NCI-H2107 treated with DMSO at 0.1 percent for 48 hours (cell line): ENCODE measurements around the gene EFEMP2.

ENCODE experiments used
- DNase-seq: peaks from one replicate; lab custom pipeline; 2025; ENCODE audit not compliant: unreplicated experiment; lab: John Stamatoyannopoulos, UW

The EFEMP2 gene

GRCh38 chr11:65885231-65885630 is 12.6 kb upstream of the EFEMP2 start:
- DNase-seq: no peak

DNA sequence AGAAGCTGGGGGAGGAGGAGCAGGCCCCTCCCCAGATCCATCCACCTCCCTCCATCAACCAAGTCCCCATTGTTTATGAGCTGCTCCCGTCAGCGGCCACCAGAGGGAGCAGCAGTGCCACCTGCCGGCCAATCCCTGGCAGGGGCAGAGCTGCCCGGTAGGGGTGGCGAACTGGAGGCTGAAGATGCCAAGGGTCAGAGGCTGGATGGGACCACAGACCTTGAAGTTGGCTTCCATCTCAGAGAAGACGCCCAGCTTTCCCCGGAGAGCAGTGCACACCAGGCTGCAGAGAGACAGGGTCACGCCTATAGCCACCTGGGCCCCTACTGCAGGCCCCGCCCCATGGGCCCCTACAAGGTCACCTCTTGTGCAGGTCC is 12.1 kb upstream of the EFEMP2 start:
- peak; percentile 60 for DNase-seq

DNA sequence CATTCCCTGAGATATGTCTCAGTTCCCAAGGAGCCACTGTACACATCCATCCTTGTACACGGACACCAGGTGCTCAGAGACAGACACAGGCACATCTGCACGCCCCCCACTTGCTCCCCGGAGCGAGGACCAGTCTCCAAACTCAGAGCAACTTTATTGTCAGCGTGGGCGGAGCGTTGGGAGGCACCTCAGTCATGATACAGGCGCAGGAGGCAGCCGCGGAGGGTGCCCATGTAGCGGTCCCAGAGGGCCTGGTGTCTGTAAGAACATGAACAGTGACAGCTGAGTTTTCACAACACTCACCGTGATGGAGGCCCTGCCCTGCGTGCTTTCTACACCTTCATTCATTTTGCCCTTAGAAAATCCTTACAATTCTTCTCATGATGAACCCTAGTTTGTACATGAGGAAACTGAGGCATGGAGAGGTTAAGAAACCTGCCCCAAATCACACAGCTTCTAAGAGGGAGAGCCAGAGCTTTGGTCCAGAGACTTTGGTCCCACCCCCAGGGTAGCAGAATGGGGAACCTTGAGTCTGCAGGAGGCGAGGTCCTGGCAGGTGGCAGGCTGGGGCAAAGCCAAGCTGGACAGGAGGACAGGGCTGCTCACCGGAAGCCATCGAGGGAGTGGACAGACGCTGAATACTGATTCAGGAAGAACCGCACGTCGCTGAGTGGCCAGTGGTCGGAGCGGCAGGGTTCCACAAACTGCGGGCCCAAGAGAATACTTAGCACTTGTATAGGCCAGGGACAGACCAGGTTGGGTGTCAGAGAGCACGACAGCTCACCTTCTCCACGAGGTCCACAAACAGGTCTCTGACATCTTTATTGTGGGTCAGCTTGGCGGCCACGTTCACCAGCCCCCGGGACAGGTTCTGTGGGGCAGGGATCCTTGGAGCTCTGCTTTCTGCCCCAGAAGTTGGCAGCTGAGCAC is 11.5 kb upstream of the EFEMP2 start:
- no peak for DNase-seq

DNA sequence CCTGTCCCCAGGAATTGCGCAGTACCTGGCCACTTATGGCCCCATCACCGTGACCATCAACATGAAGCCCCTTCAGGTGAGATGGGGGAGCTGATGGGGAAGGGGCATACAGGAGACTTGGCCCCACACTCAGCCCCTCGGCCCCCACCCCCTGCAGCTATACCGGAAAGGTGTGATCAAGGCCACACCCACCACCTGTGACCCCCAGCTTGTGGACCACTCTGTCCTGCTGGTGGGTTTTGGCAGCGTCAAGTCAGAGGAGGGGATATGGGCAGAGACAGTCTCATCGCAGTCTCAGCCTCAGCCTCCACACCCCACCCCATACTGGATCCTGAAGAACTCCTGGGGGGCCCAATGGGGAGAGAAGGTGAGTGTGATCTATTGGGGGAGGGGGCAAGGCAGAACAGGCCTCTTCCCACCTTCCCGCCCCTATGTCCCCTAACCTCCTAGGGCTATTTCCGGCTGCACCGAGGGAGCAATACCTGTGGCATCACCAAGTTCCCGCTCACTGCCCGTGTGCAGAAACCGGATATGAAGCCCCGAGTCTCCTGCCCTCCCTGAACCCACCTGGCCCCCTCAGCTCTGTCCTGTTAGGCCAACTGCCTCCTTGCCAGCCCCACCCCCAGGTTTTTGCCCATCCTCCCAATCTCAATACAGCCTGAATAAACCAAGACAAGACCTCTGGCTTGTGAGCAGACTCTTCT is 10.6 kb upstream of the EFEMP2 start:
- no peak for DNase-seq

- no peak for DNase-seq
These were observed 9.8 kb upstream of the EFEMP2 start for GRCh38 chr11:65882120-65883057.

GRCh38 chr11:65880844-65881421 is 8.3 kb upstream of the EFEMP2 start:
- no peak for DNase-seq

DNA sequence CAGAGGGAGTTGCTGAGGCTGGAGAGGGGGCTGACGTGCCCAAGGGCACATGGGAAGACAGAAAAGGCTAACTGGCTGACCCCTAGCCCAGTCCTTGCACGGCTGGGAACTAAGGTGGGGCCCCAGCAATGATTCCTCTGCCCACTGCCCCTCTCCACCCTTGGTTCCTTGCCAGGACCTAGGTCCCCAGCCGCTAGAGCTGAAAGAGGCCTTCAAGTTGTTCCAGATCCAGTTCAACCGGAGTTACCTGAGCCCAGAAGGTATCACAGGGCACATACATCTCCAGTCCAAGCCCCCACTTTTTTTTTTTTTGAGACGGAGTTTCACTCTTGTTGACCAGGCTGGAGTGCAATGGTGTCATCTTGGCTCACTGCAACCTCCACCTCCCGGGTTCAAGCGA is 7.4 kb upstream of the EFEMP2 start:
- DNase-seq: no peak

DNA sequence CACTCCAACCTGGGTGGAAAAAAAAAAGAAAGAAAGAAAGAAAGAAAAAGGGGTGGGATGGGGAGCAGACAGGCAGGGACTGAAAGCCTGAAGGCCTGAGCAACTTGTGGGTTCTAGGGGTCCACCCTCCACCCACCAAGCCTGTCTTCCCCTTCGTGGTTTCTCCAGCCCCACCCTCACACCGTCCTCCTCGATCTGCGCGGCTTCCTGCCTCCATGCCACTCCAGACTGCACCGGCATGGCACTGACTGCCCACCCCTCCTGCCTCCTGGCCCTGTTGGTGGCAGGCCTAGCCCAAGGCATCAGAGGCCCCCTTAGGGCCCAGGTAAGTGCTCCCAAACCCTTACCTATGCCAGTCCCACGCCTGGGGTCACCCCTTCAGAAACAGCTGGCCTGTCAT is 7.0 kb upstream of the EFEMP2 start, which contains the start of gene CTSW:
TSS of gene CTSW (plus strand) at position 221 of the 400 bp plus-strand sequence. CDS start at position 239, 18 bp downstream.
- no peak for DNase-seq

DNA sequence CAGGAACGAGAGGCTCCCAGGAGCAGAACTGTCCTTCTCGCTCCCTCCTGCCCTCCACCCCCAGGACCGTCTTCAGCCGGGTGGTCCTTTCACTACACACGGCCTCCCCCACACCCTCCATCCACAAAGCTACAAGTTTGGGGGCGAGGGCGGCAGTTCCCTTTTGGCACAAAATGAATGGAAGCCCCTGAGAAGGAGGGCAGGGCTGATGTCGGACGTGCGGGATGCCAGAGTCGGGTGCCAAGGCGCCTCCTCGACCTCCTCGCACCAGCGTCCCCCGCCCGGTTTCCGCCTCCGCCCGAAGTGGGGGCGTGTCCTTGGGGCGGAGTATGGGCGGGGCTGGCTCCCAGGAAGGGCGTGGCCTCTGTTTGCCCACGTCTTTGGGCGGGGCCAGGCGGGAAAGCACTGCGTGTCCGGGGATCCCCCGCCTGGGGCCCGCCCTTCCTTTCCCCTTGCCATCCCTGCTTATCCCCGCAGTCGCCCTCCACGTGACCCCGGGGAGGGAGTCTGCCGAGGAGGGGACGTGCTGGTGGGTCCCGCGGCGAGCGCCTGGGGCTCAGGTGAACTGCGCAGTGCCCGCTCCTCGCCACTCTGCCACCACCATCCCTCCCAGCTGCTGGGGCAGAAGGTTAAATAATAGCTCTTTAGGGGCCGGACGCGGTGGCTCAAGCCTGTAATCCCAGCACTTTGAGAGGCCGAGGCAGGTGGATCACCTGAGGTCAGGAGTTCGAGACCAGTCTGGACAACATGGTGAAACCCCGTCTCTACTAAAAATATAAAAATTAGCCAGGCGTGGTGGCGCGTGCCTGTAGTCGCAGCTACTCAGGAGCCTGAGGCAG is 937 bp upstream of the EFEMP2 start:
- peak; percentile 30 for DNase-seq

- no peak for DNase-seq
These were observed 620 bp downstream of the EFEMP2 start for GRCh38 chr11:65871811-65872548.

DNA sequence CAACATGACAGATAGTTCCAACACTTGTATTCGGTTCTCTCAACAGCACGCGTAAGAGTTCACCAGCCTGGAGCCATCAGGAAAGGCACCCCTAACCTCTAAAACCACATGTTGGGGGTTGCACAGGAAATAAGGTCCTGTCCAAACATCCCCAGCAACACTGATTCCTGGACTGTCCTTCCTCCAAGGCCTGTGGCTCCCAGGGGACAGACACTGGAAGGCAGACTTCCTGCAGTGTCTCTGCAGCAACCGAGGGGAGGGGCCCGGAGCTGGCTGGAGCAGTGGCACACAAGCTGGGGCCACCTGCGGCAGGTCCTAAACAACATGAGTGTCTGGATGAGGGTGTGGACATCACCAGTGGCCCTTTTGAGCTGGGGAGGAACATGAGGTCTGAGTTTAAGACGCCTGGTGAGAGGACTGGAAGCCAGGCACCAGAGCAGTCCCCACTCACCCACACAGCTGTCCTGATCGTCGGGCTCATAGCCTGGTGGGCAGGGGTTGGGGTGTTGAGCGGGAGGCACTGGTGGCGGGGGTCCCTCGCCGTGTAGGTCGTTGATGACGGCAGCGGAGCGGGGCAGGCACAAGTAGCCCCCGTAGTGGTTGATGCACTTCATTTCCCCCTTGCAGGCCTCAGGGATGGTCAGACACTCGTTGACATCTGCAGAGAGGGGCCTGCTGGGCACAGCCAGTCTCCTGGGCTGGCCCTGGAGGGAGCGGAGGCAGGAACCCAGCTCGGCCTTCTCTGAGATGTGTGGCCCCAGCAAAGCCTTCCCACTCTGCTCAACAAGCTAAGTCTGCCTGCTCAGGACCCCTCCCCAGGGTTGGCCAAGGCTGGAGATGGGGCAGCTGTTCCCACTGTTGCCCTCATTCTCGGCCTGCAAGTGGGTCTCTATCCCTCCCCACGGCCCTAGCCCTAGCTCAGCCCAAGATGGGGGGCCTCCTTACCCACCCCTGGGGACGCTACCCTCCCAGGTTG is 1.6 kb downstream of the EFEMP2 start:
- no peak for DNase-seq

GRCh38 chr11:65870307-65870658 is 2.3 kb downstream of the EFEMP2 start:
- DNase-seq: no peak

DNA sequence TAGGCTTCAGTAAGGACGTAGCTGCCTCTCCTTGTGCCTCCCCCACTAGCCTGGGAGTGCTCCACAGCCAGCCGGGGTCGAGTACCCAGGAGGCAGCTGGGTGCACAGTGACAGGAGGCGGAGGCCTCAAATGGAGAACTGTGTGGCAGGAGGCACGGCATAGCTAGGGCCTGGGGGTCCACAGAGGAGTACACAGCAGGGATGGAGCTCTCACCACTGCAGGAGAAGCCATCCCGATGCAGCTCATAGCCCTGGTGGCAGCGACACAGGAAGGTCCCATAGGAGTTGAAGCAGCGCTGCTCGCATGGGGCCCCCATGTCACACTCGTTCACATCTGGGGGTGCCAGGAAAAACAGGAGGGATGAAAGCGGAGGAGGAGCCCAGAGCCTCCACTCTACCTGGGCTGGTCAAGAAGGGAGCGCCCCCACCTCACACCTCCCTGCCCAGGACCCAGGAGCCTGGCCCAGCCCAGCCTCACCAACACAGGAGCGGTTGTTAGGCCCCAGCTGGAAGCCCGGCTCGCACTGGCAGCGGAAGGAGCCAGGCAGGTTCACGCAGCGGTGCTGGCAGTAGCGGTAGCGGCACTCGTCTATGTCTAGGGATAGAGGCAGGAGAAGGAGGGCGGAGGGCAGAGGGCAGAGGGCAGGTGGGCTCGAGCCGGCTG is 2.8 kb downstream of the EFEMP2 start:
- DNase-seq: no peak

DNA sequence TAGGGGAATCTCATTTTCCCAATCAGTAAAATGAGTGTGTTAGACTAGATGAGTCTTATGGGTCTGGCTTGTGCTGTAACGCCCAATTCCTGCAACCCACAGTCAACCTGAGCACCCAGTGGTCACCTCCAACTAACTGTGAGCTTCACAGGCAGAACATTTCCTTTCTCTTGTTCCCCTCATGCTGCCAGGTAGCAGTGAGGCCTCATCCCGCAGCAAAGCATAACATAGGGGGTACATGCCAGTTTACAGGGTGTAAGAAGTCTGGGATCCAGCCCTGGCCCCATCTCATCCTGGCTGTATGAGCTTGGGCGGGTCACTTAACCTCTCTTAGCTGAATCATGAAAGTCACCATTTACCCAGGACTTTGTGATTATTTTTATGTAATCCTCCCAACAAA is 3.7 kb downstream of the EFEMP2 start:
- no peak for DNase-seq

DNA sequence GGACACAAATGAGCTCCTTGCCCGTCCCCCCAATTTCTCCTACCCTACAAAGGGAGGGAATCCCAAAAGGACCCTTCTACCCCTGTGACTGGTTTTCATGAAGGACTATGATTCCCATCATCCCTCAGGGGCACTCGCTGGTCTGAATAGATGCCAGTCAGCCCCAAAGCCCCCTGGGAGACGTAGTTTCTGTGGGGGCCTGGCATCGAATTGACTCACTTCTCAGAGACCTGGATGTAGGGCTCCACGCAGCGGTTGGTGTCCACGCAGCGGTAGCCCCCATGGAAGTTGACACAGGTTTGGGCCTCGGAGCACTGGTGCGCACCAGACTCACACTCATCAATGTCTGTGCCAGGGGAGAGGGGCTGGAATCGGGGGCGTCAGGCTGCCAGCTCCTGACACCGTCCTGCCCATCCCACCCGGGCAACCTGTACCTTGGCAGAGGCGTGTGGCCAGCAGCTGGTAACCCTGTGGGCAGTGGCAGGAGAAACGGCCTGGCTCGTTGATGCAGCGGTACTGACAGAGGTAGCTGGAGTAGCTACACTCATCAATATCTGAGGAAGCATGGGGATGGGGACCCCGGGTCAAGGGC is 4.4 kb downstream of the EFEMP2 start:
- DNase-seq: no peak

DNA sequence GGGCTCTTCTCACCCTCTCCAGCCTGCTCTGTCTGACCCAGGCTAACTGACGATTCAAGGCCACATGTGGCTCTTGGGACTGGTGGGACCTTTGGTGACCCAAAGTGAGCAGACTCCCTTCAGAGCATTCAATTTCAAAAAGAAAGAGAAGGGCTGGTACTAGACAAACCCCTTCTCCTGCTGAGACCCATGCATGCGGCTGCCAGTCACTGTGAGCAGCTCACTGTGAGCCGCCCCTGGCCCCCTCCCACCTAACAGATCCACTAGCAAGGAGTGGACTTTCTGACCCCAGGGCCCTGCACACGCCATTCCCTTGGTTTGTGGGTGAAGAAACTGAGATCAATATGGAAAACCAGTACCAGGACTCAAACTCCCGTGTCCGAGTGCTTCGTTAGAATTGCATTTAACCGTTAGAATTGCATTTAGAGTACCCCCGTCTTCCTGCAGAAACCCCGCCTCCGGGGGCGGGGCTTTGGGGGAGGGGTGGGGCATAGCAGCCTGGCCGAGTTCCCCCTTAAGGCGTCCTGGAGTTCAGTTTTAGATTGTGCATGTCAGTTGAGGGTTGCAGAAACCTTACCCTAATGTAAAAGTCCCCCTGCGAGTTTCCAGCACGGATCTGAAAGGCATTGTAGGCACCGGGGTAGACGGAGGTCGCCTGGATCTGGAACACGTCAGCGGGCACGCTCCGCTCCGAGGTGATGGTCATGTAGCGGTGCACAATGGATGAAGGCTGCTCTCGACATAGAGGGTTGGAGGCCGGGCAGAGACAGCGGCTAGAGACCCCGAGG is 5.1 kb downstream of the EFEMP2 start:
- no peak for DNase-seq
